Stimulated activated CD8-positive, alpha-beta memory T cell treated with anti-CD3 and anti-CD28 coated beads, Interleukin-15, amount 100 ng/mL, for 4 hours (primary cell): ENCODE data around the gene MAGI2.

Source experiments
- DNase-seq, 2 donors: peaks; one replicate each; pipeline ENCODE4 v3.0.0-alpha.2; 2020; ENCODE audit warnings: low read depth in 2 of 2

Gene MAGI2

DNA sequence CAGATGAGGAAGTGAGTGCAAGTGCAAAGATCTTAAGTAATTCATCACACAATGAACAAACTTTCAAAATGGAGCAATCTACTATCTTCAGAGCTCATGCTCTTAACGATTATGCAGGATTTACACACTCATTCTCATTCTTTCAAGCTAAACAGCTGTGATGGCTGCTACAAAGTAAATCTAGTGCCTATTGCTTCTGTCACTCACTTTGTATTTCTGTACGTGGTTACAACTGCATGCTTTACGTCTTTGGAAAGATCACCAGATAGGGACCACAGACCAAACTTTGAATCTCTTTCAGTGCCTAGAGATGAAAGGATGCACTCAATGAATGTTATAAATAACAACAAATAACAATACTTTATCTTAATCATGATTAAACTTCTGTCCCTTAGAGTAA is 194.6 kb downstream of the MAGI2 start:
- DNase-seq = no peak

DNA sequence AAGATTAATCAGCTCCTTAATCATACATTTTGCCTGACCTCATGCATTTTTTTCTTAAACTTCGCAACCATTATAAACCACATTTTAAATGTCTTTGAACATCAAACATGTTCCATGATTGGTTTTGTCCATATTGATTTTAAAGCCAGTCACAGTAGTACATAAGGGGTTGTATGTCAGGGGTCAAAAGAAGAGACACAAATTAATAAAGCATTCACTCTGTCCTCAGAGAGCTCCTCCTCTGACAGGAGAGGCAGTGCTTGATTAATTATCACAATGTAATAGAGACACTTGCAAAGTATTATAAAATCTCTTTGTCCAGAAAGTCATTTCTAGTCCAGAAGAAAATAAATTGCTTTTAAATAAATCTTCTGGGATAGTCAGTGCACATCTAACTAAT is 195.5 kb downstream of the MAGI2 start:
- DNase-seq = no peak

DNA sequence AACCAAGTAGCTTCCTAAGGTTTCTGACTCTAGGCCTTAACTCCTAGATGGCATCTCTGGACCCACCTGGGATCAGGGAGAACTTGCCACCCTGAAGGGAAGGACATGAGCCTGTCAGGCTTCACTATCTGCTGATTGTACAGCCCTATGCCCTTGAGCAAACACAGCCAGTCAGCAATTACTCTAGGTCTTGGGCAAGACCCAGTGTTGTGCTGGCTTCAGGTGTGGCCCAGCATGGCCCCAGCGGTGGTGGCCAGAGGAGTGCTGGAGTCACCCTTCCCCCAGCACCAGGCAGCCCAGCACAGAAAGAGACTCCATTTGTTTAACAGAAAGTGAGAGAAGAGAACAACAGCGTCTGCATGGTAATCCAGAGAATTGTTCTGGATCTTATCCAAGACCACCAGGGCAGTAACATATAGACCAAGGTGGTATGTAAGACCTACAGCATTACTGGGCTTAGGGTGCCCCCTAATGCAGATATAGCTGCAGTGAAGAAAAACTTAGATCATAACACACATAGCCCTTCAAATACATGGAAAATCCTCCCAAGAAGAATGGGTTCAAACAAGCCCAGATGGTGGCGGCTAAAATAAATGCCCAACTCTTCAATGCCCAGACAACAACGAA is 207.7 kb downstream of the MAGI2 start:
- no peak for DNase-seq

DNA sequence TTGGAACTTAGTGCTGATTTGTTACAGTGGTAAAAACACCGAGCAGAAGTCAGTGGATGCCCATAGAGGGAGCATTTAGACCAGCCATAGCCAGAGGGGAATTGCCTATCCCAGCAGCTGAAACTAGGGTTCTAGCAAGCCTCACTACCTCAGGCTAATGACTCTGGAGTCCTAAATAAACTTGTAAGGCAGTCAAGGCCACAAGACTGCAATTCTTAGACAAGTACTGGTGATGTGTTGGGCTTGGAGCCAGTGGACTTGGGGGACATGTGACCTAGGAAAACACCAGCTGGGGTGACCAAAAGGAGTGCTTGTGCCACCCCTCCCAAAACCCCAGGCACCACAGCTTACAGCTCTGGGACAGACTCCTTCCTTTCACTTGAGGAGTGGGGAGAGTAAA is 209.0 kb downstream of the MAGI2 start:
- no peak for DNase-seq

DNA sequence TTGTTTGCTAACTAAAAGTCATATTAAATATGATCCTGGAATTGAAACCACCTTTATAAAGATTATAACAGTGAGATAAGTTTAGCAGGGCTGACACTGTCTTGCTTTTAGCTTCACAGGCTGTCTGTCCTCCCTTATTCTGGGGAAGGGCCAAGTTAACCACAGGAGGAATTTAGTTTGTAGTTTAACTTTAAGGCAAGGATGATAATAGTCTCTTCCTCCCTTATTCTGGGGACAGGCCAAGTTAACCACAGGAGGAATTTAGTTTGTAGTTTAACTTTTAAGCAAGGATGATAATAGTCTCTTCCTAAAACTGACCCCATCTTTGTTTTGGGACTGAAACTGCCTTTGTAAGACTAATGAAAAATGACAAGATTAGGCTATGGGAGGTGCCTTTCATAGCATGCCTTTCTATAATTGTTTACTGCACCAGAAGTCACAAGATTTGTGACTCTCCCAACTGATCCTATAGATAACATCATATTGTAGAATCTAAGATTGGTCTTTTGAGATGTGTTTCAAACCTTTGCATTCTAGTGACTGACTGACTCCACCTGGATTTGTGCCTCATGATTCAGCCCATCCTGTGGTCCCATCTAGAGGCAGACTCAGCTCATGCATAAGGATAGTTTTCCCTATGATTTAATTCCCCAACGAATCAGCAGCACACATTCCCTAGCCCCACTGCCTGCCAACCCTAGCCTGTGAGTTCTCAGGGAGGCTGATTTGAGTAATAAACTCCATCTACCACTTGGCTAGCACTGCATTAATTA is 212.0 kb downstream of the MAGI2 start:
- DNase-seq = no peak

DNA sequence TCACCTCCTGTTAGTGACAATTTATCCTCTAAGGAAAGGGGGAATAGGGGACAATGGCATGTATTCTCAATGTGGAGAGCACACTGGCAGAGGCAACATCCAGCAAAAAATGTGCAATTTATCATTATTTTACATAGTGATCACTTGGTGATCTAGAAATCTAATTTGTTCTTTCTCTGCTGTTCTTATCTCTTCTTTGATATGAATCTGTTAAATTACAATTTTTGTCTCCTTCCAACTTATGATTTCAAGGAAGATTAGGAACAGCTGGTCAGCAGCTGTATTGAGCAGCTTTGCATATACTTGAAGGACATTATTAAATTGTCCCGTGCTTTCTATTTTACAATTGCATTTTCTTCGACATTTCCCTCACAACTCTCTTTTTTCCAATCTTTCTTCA is 213.1 kb downstream of the MAGI2 start:
- no peak for DNase-seq

DNA sequence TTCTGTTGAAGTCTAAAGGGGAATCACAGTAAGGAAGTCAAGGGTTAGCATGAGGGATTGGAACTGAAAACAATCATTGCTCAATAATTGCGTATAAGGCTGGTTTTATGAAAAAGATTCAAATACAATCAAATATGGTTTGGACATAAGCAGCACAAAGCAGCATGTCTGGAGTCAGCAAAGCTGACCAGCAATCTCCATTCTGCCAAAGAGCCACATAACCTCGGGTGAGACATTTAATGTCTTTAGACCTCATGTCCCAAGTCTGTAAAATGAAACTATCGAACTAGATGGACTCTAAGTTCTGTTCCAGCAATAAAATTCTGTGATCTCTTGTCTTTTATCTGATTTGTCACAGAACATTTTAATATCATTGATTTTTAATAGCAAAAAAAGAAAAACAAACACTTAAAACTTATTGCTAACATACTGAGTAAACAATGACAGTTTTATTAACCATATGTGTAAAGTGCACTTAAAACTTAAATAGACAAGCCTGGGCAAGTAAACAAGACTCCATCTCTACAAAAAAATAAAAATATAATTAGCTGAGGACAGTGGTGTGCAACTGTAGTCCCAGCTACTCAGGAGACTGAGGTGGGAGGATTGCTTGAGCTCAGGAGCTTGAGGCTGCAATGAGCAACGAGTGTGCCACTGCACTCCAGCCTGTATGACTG is 217.0 kb downstream of the MAGI2 start:
- DNase-seq = no peak

DNA sequence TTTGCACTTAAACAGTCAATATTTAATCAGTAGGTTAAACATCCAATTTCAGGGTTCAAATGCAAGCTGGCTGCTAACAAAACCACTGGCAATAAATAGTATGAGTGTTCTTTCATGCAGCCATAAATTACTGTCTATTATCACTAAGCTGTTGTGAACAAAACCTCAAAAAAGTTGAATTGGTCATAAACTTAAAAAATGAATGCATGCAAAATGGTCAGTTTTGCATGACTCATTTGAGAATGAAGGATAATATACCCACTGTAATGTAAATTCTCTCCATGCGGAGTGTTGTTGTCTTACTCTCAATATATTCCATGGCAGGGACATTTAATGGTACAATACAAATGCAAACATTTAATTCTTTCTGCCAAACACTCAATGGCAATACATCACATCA is 226.4 kb downstream of the MAGI2 start:
- no peak for DNase-seq

DNA sequence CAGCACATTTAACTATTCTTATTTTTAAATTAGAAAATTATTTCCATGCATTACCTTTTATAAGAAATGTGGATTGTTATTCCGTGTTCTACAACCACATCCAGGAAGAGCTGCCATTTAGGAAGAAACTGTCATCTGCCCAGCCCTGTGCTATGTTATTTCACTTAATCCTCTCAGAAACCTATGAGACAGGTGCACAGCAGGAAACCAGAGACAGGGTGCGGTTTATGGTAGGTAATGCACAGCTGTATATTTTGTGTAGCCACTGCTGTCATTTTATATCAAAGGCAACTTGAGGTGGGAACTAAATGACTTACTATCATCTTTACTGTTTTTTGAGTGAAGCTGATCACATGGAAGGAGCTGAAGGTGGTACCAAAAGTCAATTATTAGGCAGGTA is 232.3 kb downstream of the MAGI2 start:
- DNase-seq = no peak

DNA sequence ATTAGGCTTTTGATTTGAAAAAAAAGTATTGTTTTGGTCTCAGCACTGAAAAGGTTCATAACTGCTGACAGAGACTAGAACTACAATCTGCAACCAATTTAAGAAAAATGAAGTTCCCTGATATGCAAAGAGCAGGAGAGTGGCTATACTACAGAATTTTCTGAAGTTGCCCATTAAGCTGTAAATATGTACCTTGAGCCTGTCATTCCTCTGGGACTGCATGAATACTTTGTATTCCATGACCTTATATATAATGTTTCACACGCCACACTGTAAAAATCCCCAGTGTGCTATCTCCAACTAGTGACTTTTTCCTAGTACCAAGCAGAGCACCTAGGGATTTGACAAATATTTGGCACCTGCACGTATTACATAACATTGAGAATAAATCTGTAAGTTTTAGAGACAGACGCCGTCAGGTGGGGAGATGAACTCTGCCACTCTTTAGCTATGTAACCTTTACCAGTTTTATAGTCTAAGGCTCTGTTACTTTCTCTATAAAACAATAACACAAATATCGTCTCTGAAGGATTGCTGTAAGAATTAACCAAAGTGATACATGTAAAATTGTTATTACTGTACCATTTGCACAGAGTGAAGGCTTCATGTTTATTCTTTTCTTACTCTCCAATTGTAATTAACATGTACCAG is 235.4 kb downstream of the MAGI2 start:
- no peak for DNase-seq

DNA sequence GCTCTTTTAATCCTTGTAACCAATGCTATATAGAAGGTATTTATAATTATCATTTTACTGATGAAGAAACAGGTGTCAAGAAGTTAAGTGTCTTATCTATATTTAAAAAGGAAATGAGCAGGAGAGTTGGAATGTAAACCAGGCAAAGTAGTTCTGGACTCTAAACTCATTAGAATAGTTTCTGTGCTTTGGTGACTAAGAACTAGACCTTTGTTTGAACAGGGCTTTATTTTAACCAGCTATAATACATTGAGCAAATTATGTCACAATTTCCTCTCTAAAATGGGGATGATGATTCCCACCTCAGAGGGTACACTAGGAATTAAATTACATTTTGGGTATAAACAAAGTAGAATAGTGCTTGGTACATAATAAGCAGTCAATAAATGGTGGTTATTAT is 236.0 kb downstream of the MAGI2 start:
- DNase-seq = no peak

DNA sequence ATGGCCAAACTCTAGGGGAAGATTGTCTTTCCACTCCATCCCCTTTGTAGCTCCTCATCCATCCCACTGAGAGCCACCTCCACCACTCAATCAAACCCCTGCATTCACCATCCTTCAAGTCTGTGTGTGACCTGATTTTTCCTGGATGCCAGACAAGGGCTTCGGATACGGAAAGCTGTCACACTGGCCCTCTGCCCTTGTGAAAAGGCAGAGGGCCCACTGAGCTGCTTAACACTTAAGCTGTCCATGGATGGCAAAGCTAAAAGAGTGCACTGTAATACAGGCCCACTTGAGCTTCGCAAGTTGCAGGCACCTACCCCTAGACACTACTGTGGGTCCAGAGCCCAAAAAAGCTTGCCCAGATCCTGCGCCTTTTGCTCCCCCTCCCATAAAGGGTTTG is 237.2 kb downstream of the MAGI2 start:
- no peak for DNase-seq

DNA sequence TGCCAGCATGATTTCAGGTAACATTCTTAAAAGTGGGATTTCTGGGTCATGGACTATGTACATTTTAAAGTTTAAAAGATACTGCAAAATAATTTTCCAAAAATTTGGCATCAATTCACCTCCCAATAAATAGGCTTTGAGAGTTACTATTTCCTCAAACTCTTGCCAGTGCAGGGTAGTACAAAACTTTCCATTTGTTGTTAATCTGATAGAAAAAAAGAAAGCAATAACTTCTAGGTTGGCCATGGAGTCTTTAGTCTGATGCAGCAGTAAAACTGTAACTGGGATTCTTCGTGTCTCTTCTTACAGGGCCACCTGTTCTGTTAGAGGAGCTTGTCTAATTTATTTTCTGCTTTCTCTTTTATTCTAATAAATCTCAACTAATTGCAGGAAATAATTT is 241.1 kb downstream of the MAGI2 start:
- no peak for DNase-seq

DNA sequence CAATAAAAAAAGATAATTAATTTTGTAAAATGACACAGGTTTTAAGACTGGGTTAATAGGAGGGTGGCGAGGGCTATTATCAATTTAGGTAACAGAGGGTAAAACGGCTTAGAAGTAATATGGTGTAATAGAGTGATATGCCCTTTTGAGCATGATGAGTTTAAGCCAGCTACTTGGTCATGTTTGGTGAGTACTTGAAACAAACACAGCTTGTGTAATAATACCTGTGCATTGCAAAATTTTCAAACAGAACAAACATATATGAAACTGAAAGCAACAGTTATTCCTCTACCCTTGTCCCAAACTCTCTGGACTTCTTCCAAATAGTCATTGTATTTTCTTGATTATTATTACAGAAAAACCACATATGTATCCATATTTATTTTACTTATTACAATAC is 241.7 kb downstream of the MAGI2 start:
- DNase-seq = no peak

DNA sequence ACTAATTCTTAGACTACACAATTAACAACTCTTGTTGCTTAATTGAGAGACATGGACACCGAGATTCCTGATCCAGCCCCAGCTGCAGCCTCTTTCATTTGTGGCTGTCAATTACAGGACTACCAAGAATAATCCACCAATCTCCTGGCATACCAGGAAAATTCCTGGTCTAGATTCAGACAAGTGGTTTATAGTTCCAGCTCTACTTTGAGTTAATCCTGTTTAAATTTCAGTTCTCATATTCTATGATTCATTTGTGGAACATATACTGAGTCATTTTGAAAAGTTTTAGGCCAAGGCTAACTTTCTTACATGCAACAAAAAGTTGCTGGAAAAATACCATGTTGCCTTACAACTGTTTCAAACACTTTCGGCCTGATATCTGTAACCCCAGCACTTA is 253.5 kb downstream of the MAGI2 start:
- no peak for DNase-seq

DNA sequence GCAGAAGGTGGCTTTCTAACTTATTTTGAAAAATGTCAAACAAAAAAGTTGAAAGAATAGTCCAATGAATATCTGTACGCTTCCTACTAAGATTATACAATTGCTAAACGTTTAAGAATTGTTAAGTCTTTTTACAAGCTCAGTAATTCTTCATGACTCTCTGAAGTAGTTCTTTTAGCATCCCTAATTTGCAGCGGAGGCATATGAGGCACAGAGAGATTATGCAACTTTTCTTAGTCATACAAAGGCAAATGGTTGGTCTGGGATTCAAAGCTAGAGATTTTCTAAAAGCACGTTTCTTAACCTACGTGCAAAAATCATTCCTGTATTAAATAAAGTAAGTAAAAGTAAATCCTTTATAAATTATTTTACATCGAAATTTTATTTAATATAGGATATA is 254.2 kb downstream of the MAGI2 start:
- DNase-seq = no peak

DNA sequence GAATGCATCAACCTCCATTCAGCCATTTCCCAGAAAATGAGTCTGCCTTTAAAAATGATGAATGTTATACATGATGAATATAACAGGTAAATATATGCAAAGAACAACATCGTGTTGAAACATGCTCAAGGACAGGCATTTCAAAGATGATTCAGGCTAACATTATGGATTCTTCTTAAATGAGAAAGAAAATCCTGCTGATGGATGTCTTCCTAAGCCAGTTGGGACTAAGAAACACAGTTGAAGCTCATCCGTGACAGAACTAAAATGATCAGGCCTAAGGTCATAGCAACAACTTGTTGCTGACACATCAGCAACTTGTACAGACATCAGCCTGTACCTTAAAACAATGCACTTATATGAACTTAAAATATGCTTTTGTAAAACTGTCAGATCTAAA is 267.9 kb downstream of the MAGI2 start:
- no peak for DNase-seq

DNA sequence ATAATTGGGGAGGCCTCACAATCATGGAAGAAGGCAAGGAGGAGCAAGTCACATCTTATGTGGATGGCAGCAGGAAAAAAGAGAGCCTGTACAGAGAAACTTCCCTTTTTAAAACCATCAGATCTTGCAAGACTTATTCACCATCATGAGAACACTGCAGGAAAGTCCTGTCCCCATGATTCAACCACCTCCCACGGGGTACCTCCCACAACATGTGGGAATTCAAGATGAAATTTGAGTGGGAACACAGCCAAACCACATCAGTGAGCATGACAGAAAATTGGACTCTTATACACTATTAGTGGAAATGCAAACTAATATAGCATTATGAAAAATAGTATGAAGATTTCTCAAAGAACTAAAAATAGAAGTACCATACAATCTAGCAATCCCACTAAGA is 271.2 kb downstream of the MAGI2 start:
- no peak for DNase-seq

DNA sequence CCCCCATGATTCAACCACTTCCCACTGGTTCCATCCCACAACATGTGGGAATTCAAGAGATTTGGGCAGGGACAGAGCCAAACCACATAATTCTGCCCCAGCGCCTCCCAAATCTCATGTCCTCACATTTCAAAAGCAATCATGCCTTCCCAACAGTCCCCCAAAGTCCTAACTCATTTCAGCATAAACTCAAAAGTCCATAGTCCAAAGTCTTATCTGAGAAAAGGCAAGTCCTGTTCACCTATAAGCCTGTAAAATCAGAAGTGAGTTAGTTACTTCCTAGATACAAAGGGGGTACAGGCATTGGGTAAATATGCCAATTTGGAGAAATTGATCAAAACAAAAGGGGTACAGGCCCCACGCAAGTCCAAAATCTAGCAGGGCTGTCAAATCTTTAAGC is 272.9 kb downstream of the MAGI2 start:
- DNase-seq = no peak

DNA sequence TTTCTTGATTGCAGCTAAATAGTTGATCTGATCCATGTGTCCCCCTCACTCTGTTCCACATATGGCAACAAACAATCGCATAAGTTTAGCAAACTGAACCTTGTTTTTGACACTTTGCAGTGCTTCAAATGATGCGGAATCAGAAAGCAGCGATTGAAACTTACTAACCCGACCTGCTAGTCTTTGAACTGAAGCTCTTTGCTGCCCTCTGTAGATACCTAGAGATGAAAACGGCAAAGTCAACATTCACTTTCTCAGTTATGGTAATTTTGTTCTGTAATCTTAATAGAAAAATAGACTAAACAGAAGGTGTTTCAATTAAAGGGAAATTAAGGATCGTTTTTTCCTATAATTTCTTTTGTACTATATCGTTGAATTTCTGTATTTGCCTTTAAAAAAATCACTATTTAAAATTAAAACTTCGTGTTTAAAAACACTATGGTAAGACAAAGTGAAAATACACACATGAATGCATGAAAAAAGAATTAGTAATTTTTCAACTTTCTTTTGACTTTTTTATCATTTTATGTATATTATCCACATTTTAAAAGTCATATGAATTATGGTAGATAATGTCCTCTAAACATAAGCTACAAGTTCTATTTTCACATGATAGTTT is 276.5 kb downstream of the MAGI2 start:
- DNase-seq = no peak

DNA sequence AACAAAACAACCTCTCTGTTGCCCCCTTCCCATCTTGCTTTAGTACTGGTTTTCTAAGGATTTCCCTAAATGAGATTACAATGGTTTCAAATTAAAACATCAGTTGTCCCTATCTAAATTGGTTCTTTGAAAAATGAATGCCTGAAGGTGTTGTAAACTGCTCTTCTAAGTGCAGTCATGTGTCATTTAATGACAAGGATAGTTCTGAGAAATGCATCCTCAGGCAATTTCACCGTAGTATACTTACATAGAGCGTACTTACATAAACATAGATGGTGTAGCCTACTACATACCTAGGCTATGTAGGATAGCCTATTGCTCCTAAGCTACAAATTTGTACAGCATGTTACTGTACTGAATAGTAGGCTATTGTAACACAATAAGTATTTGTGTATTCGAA is 278.1 kb downstream of the MAGI2 start:
- no peak for DNase-seq

DNA sequence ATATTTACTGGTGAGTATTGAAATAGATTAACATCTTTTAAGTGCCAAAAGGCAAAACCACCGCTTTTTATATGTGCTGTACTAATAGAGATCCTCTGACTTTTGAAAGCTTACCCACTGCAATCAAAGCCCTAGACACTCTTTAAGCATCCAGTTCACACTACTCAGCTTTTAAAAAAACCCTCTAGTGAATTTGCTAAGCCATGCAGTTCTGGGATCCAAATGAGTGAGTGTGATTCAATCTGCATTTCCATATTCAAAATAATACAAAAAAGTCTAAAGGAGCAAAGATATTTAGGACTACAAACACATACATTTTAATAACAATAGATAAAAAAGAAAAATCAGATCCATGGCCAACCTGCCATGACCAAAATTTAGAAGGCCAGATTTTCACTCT is 288.2 kb downstream of the MAGI2 start:
- no peak for DNase-seq
